ENCODE measurements around the gene GIGYF2.

Gene GIGYF2

GRCh38 chr2:232721882-232722281 lies 24.8 kb downstream of the GIGYF2 start:
- no peak for DNase-seq (ENCODE audit: low spot score)
- in situ Hi-C loops (cut with MboI; ENCODE audit: low sequenced_read_pairs, unreplicated experiment): no loop called here
- no peak for TF ChIP-seq CTCF (IDR thresholded peaks at IDR 0.05; ENCODE audit: borderline replicate concordance, control extremely low read depth, extremely low read depth, insufficient read depth, missing control alignments)

- no peak for DNase-seq (ENCODE audit: low spot score)
- in situ Hi-C loops (cut with MboI; ENCODE audit: low sequenced_read_pairs, unreplicated experiment): no loop called here
- TF ChIP-seq CTCF (IDR thresholded peaks at IDR 0.05; ENCODE audit: borderline replicate concordance, control extremely low read depth, extremely low read depth, insufficient read depth, missing control alignments): no peak
Measured at GRCh38 chr2:232723027-232723426, 25.9 kb downstream of the GIGYF2 start.

- DNase-seq (ENCODE audit: low spot score): no peak
- in situ Hi-C loops (cut with MboI; ENCODE audit: low sequenced_read_pairs, unreplicated experiment): no loop called here
- no peak for TF ChIP-seq CTCF (IDR thresholded peaks at IDR 0.05; ENCODE audit: borderline replicate concordance, control extremely low read depth, extremely low read depth, insufficient read depth, missing control alignments)
Measured at GRCh38 chr2:232728785-232729184, 31.7 kb downstream of the GIGYF2 start.

GRCh38 chr2:232731470-232731869 lies 34.3 kb downstream of the GIGYF2 start:
- in situ Hi-C loops (cut with MboI; ENCODE audit: low sequenced_read_pairs, unreplicated experiment): no loop called here
- no peak for TF ChIP-seq CTCF (IDR thresholded peaks at IDR 0.05; ENCODE audit: borderline replicate concordance, control extremely low read depth, extremely low read depth, insufficient read depth, missing control alignments)
- no peak for DNase-seq (ENCODE audit: low spot score)

GRCh38 chr2:232741294-232741693 lies 44.2 kb downstream of the GIGYF2 start:
- in situ Hi-C loops (cut with MboI; ENCODE audit: low sequenced_read_pairs, unreplicated experiment): no loop called here

GRCh38 chr2:232741972-232742371 lies 44.8 kb downstream of the GIGYF2 start:
- in situ Hi-C loops (cut with MboI; ENCODE audit: low sequenced_read_pairs, unreplicated experiment): no loop called here

More at GRCh38 chr2:232741294-232741693, 44.2 kb downstream of the GIGYF2 start:
- DNase-seq (ENCODE audit: low spot score): no peak
- no peak for TF ChIP-seq CTCF (IDR thresholded peaks at IDR 0.05; ENCODE audit: borderline replicate concordance, control extremely low read depth, extremely low read depth, insufficient read depth, missing control alignments)

More at GRCh38 chr2:232741972-232742371, 44.8 kb downstream of the GIGYF2 start:
- no peak for DNase-seq (ENCODE audit: low spot score)
- no peak for TF ChIP-seq CTCF (IDR thresholded peaks at IDR 0.05; ENCODE audit: borderline replicate concordance, control extremely low read depth, extremely low read depth, insufficient read depth, missing control alignments)

Measured in GM13976 (cell line).